WTC11 (cell line): Measurements from ENCODE around the gene DDRGK1. TPM values are rescaled to one million over a fixed set of nuclear protein-coding genes. Genes with fewer than 3 reads are reported as not detected.
"Not testable (repeated sequence)": the region's sequence is repeated elsewhere in the genome, so short reads cannot be mapped to it uniquely, and the experiment has no call there.

Experiments used
- ATAC-seq: fragments of 200-7000 bp; cut with Tn5 transposase; 2 replicates; pipeline ENCODE4 v1.10.0; 2021; ENCODE audit warnings: mild to moderate bottlenecking, moderate library complexity
- CTCF ChIA-PET: fragments of 300-600 bp; sonication (Branson Sonifier 250); formaldehyde crosslinking; loops from one replicate; lab custom pipeline; 2021; ENCODE audit warnings: antibody characterized with exemption; lab: Charles Lee
- POLR2A ChIA-PET: fragments of 350-600 bp; sonication (Branson Sonifier 250); formaldehyde crosslinking; loops from one replicate; lab custom pipeline; 2021; ENCODE audit warnings: antibody characterized with exemption; lab: Charles Lee
- DNase-seq: peaks from one replicate; pipeline ENCODE4 v3.0.0; 2021; ENCODE audit warnings: low spot score
- H3K27ac Mint-ChIP-seq: 2 replicates; pipeline ENCODE4 v1.8.0; 2021; ENCODE audit warnings: mixed read lengths
- H3K27me3 Mint-ChIP-seq: 2 replicates; pipeline ENCODE4 v1.8.0; 2021; ENCODE audit warnings: low read depth, mild to moderate bottlenecking, moderate library complexity, mixed read lengths
- H3K36me3 Mint-ChIP-seq: 2 replicates; pipeline ENCODE4 v1.8.0; 2021; ENCODE audit warnings: mixed read lengths
- H3K4me1 Mint-ChIP-seq: 2 replicates; pipeline ENCODE4 v1.8.0; 2022; ENCODE audit warnings: mixed read lengths
- H3K4me3 Mint-ChIP-seq: 2 replicates; pipeline ENCODE4 v1.8.0; 2021; ENCODE audit warnings: mild to moderate bottlenecking, moderate library complexity, mixed read lengths
- H3K9me3 Mint-ChIP-seq: 2 replicates; pipeline ENCODE4 v1.8.0; 2021; ENCODE audit warnings: mixed read lengths
- CBFB ChIP-seq: sonication (generic); formaldehyde crosslinking; IDR thresholded peaks from 2 replicates; pipeline ENCODE4 v1.8.1; 2022; ENCODE audit warnings: mild to moderate bottlenecking, low read depth, missing genetic modification reagents
- ETV6 ChIP-seq: sonication (generic); formaldehyde crosslinking; IDR thresholded peaks from 2 replicates; pipeline ENCODE4 v1.8.1; 2022; ENCODE audit warnings: mild to moderate bottlenecking, missing genetic modification reagents
- GABPB1 ChIP-seq: sonication (generic); formaldehyde crosslinking; IDR thresholded peaks from 2 replicates; pipeline ENCODE4 v1.8.1; 2023; ENCODE audit warnings: mild to moderate bottlenecking, missing genetic modification reagents
- JAZF1 ChIP-seq: fragments of 250-450 bp; sonication (Bioruptor Pico); IDR thresholded peaks from 2 replicates; pipeline ENCODE4 v1.9.0; 2021; ENCODE audit warnings: moderate library complexity, mild to moderate bottlenecking, inconsistent platforms
- MYBL2 ChIP-seq: sonication (generic); formaldehyde crosslinking; IDR thresholded peaks from 2 replicates; pipeline ENCODE4 v1.8.1; 2023; ENCODE audit warnings: mild to moderate bottlenecking, moderate library complexity, missing genetic modification reagents
- NR2C2 ChIP-seq: sonication (generic); formaldehyde crosslinking; IDR thresholded peaks from 2 replicates; pipeline ENCODE4 v1.8.0; 2022; ENCODE audit warnings: mild to moderate bottlenecking, missing genetic modification reagents
- OVOL2 ChIP-seq: fragments of 250-450 bp; sonication (Bioruptor Pico); IDR thresholded peaks from 2 replicates; pipeline ENCODE4 v1.9.0; 2021; ENCODE audit warnings: mild to moderate bottlenecking, borderline replicate concordance
- SMAD3 ChIP-seq: sonication (generic); formaldehyde crosslinking; IDR thresholded peaks from 2 replicates; pipeline ENCODE4 v1.8.0; 2022; ENCODE audit warnings: missing genetic modification reagents, mild to moderate bottlenecking, borderline replicate concordance
- SOX15 ChIP-seq: fragments of 250-450 bp; sonication (Bioruptor Pico); IDR thresholded peaks from 2 replicates; pipeline ENCODE4 v1.9.0; 2021; ENCODE audit warnings: mild to moderate bottlenecking
- SP1 ChIP-seq: sonication (generic); formaldehyde crosslinking; conservative IDR thresholded peaks from 2 replicates; pipeline ENCODE4 v1.8.1; 2022; ENCODE audit warnings: missing genetic modification reagents
- TEAD1 ChIP-seq: sonication (generic); formaldehyde crosslinking; IDR thresholded peaks from 2 replicates; pipeline ENCODE4 v1.8.0; 2022; ENCODE audit warnings: mild to moderate bottlenecking, missing genetic modification reagents
- ZNF671 ChIP-seq: fragments of 250-450 bp; sonication (Bioruptor Pico); IDR thresholded peaks from 2 replicates; pipeline ENCODE4 v1.8.0; 2021; ENCODE audit warnings: mild to moderate bottlenecking
- total RNA-seq: library from RNA; stranded (reverse); gene quantifications from 3 replicates; pipeline ENCODE4 v1.2.3, GENCODE V29; 2021
- TF ChIP-seq, protein P1 (sequence below): sonication (generic); formaldehyde crosslinking; IDR thresholded peaks from 2 replicates; pipeline ENCODE4 v1.8.1; 2022; ENCODE audit warnings: mild to moderate bottlenecking, moderate library complexity, missing genetic modification reagents
- TF ChIP-seq, protein P2 (sequence below): fragments of 250-450 bp; sonication (Bioruptor Pico); IDR thresholded peaks from 2 replicates; pipeline ENCODE4 v1.9.0; 2021; ENCODE audit warnings: mild to moderate bottlenecking
- TF ChIP-seq, protein P3 (sequence below): sonication (generic); formaldehyde crosslinking; IDR thresholded peaks from 2 replicates; pipeline ENCODE4 v1.8.0; 2023; ENCODE audit warnings: missing genetic modification reagents, mild to moderate bottlenecking, borderline replicate concordance

Gene DDRGK1
- total RNA-seq, 1 experiment from 2014 or later, result 46.4 TPM

DNA sequence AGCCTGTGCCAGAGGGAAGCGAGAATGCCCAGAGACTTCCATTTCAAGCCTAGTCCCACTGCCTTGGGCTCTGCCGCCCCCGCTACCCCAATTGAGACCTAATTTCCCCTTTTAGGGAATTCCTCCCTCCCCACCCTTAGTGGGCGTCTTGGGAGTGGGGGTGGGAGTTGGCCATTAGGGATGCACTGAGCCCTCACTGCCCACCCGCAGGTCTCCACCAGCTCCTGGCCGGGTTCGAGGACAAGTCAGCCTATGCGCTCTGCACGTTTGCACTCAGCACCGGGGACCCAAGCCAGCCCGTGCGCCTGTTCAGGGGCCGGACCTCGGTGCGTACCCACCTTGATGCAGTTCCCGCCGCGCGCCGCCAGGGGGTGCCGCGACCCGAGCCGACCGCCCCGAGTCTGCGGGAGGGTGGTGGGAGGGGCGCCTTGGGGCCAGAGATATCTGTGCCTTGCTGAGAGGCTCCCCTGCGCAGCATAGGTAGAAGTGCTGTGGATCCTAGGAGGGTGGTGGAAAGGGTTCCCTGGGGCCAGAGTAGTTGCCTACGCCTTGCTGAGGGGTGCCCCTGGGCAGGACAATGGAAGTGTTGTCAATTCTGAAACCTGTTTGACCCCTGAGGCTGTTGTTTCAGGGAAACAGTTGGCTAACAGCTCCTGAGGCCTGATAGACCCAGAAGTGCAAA lies 14.0 kb upstream of the DDRGK1 start (continued):
- TF ChIP-seq, protein P1, sequence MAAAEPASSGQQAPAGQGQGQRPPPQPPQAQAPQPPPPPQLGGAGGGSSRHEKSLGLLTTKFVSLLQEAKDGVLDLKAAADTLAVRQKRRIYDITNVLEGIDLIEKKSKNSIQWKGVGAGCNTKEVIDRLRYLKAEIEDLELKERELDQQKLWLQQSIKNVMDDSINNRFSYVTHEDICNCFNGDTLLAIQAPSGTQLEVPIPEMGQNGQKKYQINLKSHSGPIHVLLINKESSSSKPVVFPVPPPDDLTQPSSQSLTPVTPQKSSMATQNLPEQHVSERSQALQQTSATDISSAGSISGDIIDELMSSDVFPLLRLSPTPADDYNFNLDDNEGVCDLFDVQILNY, result peak; percentile 28; the same call in 1 of the 2 replicates
- TF ChIP-seq MYBL2, result 0 out of 2 replicates have a peak, but pooled peaks have one; percentile 31
- peak; percentile 64 for TF ChIP-seq GABPB1 (CRISPR knock-in tag)
- 0 out of 2 replicates have a peak, but pooled peaks have one; percentile 27 for TF ChIP-seq ETV6

DNA sequence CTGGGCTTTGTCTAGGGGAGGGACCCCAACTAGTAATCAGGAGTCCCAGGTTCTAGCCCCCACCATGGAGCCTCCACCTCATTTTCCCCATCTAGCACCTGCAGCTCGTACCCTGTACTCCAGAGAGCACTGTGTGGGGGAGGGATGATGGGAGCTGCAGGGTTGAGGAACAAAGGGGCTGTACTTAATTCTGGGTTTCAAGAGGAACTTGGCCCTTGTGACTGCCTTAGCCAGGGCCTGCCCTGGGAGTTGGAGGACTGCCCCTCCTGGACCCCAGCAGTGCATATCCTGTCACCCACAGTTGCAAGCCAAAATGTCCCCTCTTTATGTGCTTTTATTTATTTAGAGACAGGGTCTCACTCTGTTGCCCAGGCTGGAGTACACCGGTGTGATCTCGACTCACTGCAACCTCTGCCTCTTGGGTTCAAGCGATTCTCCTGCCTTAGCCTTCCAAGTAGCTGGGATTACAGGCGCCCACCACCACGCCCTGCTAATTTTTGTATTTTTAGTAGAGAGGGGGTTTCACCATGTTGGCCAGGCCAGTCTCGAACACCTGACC lies 11.0 kb upstream of the DDRGK1 start:
- H3K36me3 Mint-ChIP-seq, result peaks cover 18% of the 10 kb centered on the region
- H3K27me3 Mint-ChIP-seq, H3K4me3 Mint-ChIP-seq, ATAC-seq, H3K27ac Mint-ChIP-seq, H3K9me3 Mint-ChIP-seq, POLR2A ChIA-PET, H3K4me1 Mint-ChIP-seq, DNase-seq: not testable (repeated sequence)
- CTCF ChIA-PET, result interaction anchor here (1.1 kb wide), 1 partner anchor 33 kb away, joined by 3 read pairs; no protein-coding TSS in a partner anchor

DNA sequence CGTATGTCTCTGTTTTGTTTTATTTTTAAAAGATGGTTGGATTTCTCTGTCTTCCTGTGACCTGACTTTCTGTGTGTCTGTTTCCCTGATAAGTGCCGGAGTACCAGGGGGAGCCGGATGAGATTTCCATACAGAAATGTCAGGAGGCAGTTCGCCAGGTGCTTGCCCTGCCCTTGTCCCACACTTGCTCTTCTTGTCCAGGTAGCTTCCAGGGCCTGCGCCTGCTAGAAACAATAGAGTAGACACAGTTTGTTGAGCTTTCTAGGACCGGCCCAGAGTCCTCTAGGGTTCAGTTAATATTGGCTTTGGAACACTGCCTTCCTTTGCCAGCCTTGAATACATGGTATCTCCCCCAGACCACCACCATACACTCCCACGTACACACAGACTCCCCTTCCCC lies 8.7 kb upstream of the DDRGK1 start:
- H3K27ac Mint-ChIP-seq, result 0 out of 2 replicates have a peak overlapping the region, but pooled peaks have one; percentile 71
- no peak overlapping the region for H3K4me3 Mint-ChIP-seq
- no peak for ATAC-seq
- peaks cover 18% of the 10 kb centered on the region for H3K36me3 Mint-ChIP-seq
- ChIA-PET POLR2A (interaction anchor here (1.3 kb wide), 1 partner anchor 26 kb away, joined by 3 read pairs; the partner anchor contains the start of gene SLC4A11), CTCF (interaction anchor here (1.2 kb wide), 1 partner anchor 37 kb away, joined by 3 read pairs; no protein-coding TSS in a partner anchor)
- peaks cover 12% of the 10 kb centered on the region for H3K4me1 Mint-ChIP-seq
- no peaks in the 10 kb centered on the region for H3K27me3 Mint-ChIP-seq
- no peak for DNase-seq
- no peaks in the 10 kb centered on the region for H3K9me3 Mint-ChIP-seq
- no peak for TF ChIP-seq JAZF1
- TF ChIP-seq SOX15, result no peak
- no peak for TF ChIP-seq NR2C2 (CRISPR knock-in tag)

DNA sequence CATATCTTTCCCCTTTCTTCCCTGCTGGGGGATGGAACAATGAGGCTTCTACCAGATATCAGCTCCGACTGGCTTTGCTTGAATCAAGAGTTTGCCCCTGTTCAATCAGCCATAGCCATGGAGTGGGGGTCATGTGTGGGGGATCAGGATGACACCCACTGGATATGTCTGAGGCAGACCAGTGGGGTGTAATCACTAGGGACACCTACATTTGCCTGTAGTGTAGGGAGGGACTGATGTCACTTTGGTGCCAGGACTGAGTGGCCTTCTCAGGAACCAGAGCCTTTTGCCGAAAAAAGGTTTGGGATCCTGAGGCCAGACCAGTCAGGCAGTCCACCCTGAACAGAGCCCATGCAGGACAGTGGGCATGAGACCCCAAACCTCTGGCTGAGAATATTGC lies 5.9 kb upstream of the DDRGK1 start:
- H3K27me3 Mint-ChIP-seq, result no peaks in the 10 kb centered on the region
- ChIA-PET CTCF (interaction anchor here (1.9 to 3.1 kb wide), 2 partner anchors 8 to 40 kb away, joined by 5 to 16 read pairs; no protein-coding TSS in a partner anchor), POLR2A (no interaction called here)
- no peak for ATAC-seq
- TF ChIP-seq GABPB1 (CRISPR knock-in tag) (0 out of 2 replicates have a peak, but pooled peaks have one; percentile 14), SP1 (CRISPR knock-in tag) (no peak)
- DNase-seq, result no peak
- H3K4me3 Mint-ChIP-seq, result peak overlapping the region; percentile 88
- H3K36me3 Mint-ChIP-seq, result peaks cover 16% of the 10 kb centered on the region
- no peaks in the 10 kb centered on the region for H3K9me3 Mint-ChIP-seq
- H3K4me1 Mint-ChIP-seq, result peaks cover 13% of the 10 kb centered on the region
- no peak overlapping the region for H3K27ac Mint-ChIP-seq

DNA sequence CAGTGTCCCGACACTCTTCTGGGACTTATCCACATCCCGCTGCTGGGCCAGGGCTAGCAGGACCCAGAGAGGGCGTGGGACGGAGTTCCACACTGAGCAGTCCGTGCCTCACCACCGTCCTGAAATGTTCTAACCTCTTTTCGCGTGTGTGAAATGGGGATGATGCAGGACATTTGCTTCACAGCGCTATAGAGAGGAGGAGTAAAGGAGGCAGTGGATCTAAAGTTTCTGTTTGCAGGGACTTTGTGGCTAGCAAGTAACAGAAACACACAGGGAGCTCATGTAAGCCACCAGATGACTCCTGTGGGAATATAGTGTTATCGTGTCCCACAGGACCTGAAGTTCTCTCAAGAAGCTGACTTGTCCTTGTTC lies 5.5 kb upstream of the DDRGK1 start:
- H3K9me3 Mint-ChIP-seq, result no peaks in the 10 kb centered on the region
- H3K4me1 Mint-ChIP-seq, result peaks cover 13% of the 10 kb centered on the region
- ChIA-PET POLR2A (interaction anchor here (1.6 kb wide), 1 partner anchor 29 kb away, joined by 5 read pairs; the partner anchor contains the start of gene SLC4A11), CTCF (interaction anchor here (1.1 to 3.1 kb wide), 4 partner anchors 9 to 156 kb away, joined by 3 to 16 read pairs (median 5); no protein-coding TSS in a partner anchor)
- peak overlapping the region; percentile 88 for H3K4me3 Mint-ChIP-seq
- DNase-seq (no peak), ATAC-seq (no peak; the same call in 1 of the 2 replicates)
- H3K27ac Mint-ChIP-seq, result peak overlapping the region; percentile 94
- H3K36me3 Mint-ChIP-seq, result peaks cover 16% of the 10 kb centered on the region
- H3K27me3 Mint-ChIP-seq, result no peaks in the 10 kb centered on the region
- TF ChIP-seq ZNF671 (CRISPR knock-in tag) (no peak), GABPB1 (CRISPR knock-in tag) (0 out of 2 replicates have a peak, but pooled peaks have one; percentile 42)

DNA sequence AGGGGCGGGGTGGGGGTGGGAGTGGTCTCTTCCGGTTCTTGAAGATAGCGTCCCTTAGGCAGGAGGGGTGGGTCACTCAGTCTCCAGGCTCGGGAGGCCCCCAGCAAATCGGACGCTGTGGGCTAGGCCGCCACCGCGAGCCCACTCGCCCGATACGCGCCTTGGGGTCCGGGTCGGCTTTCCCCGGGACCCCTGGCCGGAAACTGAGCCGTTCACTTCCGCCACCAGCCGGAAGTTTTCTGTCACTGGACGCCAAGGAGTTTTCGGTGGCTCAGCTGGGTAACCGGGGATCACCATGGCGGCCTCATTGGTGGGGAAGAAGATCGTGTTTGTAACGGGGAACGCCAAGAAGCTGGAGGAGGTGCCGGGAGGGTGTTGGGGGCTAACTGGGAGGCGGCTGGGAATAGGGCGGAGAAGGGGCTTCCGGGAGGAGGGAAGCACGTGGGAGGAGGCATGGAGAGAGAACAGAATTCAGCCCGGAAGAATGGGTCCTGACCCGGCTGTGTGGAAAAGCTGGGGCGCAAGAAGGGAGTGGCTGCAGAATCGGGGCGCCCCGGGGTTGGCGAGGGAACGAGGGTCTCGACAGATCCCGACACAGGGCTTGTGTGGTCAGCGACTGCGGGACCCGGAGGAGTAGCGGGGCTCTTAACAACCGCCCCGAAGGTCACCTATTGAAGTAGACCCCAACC lies 4.9 kb upstream of the DDRGK1 start, which contains the start of gene ITPA:
Gene ITPA, plus strand, starts transcription at position 242 of the 689 bp plus-strand sequence. Its CDS starts 54 bp downstream, at position 296.
- peak within 1 kb of the TSS; percentile 88 for H3K4me3 Mint-ChIP-seq
- ATAC-seq (peak; percentile 50), DNase-seq (peak; percentile 60)
- peaks cover 13% of the 10 kb centered on the region for H3K4me1 Mint-ChIP-seq
- H3K9me3 Mint-ChIP-seq, result no peaks in the 10 kb centered on the region
- ChIA-PET POLR2A (interaction anchor here (0.6 to 1.6 kb wide), 2 partner anchors 29 to 1518 kb away, joined by 3 to 5 read pairs; partner anchors contain the start of gene SLC4A11), CTCF (interaction anchor here (1.1 to 3.1 kb wide), 4 partner anchors 9 to 156 kb away, joined by 3 to 16 read pairs (median 5); no protein-coding TSS in a partner anchor)
- peak within 1 kb of the TSS; percentile 94 for H3K27ac Mint-ChIP-seq
- no peaks in the 10 kb centered on the region for H3K27me3 Mint-ChIP-seq
- H3K36me3 Mint-ChIP-seq, result peaks cover 16% of the 10 kb centered on the region
- TF ChIP-seq CBFB (CRISPR knock-in tag) (0 out of 2 replicates have a peak, but pooled peaks have one; percentile 37), OVOL2 (no peak), ETV6 (0 out of 2 replicates have a peak, but pooled peaks have one; percentile 69), SMAD3 (CRISPR knock-in tag) (peak; percentile 62; the same call in 1 of the 2 replicates), TEAD1 (peak; percentile 47; the same call in 1 of the 2 replicates)
- TF ChIP-seq, protein P2, sequence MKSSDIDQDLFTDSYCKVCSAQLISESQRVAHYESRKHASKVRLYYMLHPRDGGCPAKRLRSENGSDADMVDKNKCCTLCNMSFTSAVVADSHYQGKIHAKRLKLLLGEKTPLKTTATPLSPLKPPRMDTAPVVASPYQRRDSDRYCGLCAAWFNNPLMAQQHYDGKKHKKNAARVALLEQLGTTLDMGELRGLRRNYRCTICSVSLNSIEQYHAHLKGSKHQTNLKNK (CRISPR knock-in tag), result no peak
- TF ChIP-seq, protein P3, sequence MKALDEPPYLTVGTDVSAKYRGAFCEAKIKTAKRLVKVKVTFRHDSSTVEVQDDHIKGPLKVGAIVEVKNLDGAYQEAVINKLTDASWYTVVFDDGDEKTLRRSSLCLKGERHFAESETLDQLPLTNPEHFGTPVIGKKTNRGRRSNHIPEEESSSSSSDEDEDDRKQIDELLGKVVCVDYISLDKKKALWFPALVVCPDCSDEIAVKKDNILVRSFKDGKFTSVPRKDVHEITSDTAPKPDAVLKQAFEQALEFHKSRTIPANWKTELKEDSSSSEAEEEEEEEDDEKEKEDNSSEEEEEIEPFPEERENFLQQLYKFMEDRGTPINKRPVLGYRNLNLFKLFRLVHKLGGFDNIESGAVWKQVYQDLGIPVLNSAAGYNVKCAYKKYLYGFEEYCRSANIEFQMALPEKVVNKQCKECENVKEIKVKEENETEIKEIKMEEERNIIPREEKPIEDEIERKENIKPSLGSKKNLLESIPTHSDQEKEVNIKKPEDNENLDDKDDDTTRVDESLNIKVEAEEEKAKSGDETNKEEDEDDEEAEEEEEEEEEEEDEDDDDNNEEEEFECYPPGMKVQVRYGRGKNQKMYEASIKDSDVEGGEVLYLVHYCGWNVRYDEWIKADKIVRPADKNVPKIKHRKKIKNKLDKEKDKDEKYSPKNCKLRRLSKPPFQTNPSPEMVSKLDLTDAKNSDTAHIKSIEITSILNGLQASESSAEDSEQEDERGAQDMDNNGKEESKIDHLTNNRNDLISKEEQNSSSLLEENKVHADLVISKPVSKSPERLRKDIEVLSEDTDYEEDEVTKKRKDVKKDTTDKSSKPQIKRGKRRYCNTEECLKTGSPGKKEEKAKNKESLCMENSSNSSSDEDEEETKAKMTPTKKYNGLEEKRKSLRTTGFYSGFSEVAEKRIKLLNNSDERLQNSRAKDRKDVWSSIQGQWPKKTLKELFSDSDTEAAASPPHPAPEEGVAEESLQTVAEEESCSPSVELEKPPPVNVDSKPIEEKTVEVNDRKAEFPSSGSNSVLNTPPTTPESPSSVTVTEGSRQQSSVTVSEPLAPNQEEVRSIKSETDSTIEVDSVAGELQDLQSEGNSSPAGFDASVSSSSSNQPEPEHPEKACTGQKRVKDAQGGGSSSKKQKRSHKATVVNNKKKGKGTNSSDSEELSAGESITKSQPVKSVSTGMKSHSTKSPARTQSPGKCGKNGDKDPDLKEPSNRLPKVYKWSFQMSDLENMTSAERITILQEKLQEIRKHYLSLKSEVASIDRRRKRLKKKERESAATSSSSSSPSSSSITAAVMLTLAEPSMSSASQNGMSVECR (CRISPR knock-in tag), result 0 out of 2 replicates have a peak, but pooled peaks have one; percentile 24
